Mesendoderm (in vitro differentiated cells): ENCODE results near the gene DECR2.
A peak's percentile ranks its signal among the peaks of the same experiment; 100 is the strongest.

Experiments
- DNase-seq: peaks from one replicate; pipeline ENCODE4 v3.0.0; 2013
- H2AK5ac ChIP-seq: 2 replicates; pipeline ENCODE4 v1.6.1; 2013; ENCODE audit warnings: low read length, inconsistent platforms
- H2BK120ac ChIP-seq: 2 replicates; pipeline ENCODE4 v1.6.1; 2013; ENCODE audit warnings: low read depth, mild to moderate bottlenecking, low read length, moderate library complexity, mixed read lengths
- H2BK15ac ChIP-seq: replicated peaks from 2 replicates; pipeline ENCODE4 v1.6.1; 2013; ENCODE audit warnings: low read depth, mild to moderate bottlenecking, moderate library complexity
- H2BK5ac ChIP-seq: 2 replicates; pipeline ENCODE4 v1.6.1; 2013; ENCODE audit warnings: low read length, inconsistent platforms
- H3K18ac ChIP-seq: 2 replicates; pipeline ENCODE4 v1.6.1; 2013; ENCODE audit warnings: mild to moderate bottlenecking, low read length, mixed read lengths
- H3K23ac ChIP-seq: one replicate; pipeline ENCODE4 v1.6.1; 2013; ENCODE audit warnings: low read length
- H3K27ac ChIP-seq: 2 replicates; pipeline ENCODE4 v1.5.1; 2013; ENCODE audit warnings: low read depth, mild to moderate bottlenecking, inconsistent platforms, low read length, moderate library complexity
- H3K27me3 ChIP-seq: 2 replicates; pipeline ENCODE4 v1.6.1; 2013; ENCODE audit warnings: low read length, control low read depth, mild to moderate bottlenecking, inconsistent platforms; ENCODE audit not compliant: insufficient read depth, poor library complexity
- H3K36me3 ChIP-seq: 2 replicates; pipeline ENCODE4 v1.6.1; 2013; ENCODE audit warnings: low read length, inconsistent platforms; ENCODE audit not compliant: control insufficient read depth, insufficient read depth
- H3K4ac ChIP-seq: one replicate; pipeline ENCODE4 v1.6.1; 2013; ENCODE audit warnings: low read depth, mild to moderate bottlenecking, low read length, moderate library complexity
- H3K4me1 ChIP-seq: 2 replicates; pipeline ENCODE4 v1.6.1; 2013; ENCODE audit warnings: low read depth, low read length, inconsistent platforms; ENCODE audit not compliant: control insufficient read depth
- H3K4me2 ChIP-seq: 2 replicates; pipeline ENCODE4 v1.6.1; 2013; ENCODE audit warnings: low read length
- H3K4me3 ChIP-seq: 2 replicates; pipeline ENCODE4 v1.5.1; 2013; ENCODE audit warnings: mild to moderate bottlenecking, low read length
- H3K56ac ChIP-seq: one replicate; pipeline ENCODE4 v1.6.1; 2013; ENCODE audit warnings: low read length
- H3K79me1 ChIP-seq: 2 replicates; pipeline ENCODE4 v1.6.1; 2013; ENCODE audit warnings: low read length, inconsistent platforms
- H3K79me2 ChIP-seq: 2 replicates; pipeline ENCODE4 v1.6.1; 2013; ENCODE audit warnings: mild to moderate bottlenecking, low read length; ENCODE audit not compliant: control insufficient read depth, insufficient read depth
- H3K9ac ChIP-seq: 2 replicates; pipeline ENCODE4 v1.6.1; 2013; ENCODE audit warnings: low read length, inconsistent platforms
- H4K5ac ChIP-seq: one replicate; pipeline ENCODE4 v1.6.1; 2013; ENCODE audit warnings: low read length
- H4K8ac ChIP-seq: one replicate; pipeline ENCODE4 v1.6.1; 2013; ENCODE audit warnings: low read depth, mild to moderate bottlenecking, control low read depth, low read length, moderate library complexity
- WGBS: extraction: QIAGEN DNeasy Blood & Tissue Kit; methylation state at CpG from one replicate; pipeline ENCODE4 v1.1.7; 2013; ENCODE audit warnings: low lambda C conversion rate, missing lambda C conversion rate; ENCODE audit not compliant: insufficient coverage; ENCODE audit errors: extremely low coverage; 5-methylcytosine and 5-hydroxymethylcytosine counted together

The DECR2 gene

DNA sequence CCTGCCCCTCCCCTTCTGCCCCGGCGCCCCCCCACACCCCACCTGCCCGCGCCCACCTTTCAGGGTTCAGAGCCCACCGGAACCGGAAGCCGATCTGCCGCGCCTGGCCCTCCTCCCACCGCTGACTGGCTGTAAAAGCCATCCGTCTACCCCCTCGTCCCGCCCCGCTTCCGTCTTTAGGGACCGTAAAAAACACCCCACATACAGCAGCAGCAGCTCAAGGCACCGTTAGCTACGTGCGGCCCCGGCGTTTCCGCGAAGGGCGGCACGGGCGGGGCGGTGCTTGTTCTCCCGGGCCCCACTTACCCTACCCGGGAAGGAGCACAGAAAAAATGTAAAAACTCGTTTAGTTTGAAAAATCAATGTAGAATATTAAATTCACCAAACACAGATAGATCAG is 31.2 kb upstream of the DECR2 start, which contains the start of gene MRPL28:
Gene MRPL28, minus strand, starts transcription at position 96 of the 400 bp plus-strand sequence. CDS start 320 bp downstream, outside the sequence.
- Histone ChIP-seq H3K4me2 (peak within 1 kb of the TSS; percentile 85), H3K9ac (peak within 1 kb of the TSS; percentile 75), H3K56ac (peak within 1 kb of the TSS; percentile 78), H3K4me1 (no peaks in the 10 kb centered on the region), H3K4ac (no peak within 1 kb of the TSS), H4K5ac (no peak within 1 kb of the TSS), H2BK5ac (no peak within 1 kb of the TSS), H3K23ac (no peak within 1 kb of the TSS), H3K27me3 (no peaks in the 10 kb centered on the region), H3K27ac (peak within 1 kb of the TSS; percentile 6), H3K36me3 (peaks cover 20% of the 10 kb centered on the region), H2BK120ac (no peak within 1 kb of the TSS), H3K79me1 (peaks cover 5% of the 10 kb centered on the region), H2AK5ac (no peak within 1 kb of the TSS), H4K8ac (no peak within 1 kb of the TSS), H3K4me3 (peak within 1 kb of the TSS; percentile 34), H3K18ac (no peak within 1 kb of the TSS), H3K79me2 (peaks cover 2% of the 10 kb centered on the region), H2BK15ac (no peak within 1 kb of the TSS)
- WGBS, result no CpG with 5 or more reads among the region's 30 CpGs
- DNase-seq, result peak; percentile 97

DNA sequence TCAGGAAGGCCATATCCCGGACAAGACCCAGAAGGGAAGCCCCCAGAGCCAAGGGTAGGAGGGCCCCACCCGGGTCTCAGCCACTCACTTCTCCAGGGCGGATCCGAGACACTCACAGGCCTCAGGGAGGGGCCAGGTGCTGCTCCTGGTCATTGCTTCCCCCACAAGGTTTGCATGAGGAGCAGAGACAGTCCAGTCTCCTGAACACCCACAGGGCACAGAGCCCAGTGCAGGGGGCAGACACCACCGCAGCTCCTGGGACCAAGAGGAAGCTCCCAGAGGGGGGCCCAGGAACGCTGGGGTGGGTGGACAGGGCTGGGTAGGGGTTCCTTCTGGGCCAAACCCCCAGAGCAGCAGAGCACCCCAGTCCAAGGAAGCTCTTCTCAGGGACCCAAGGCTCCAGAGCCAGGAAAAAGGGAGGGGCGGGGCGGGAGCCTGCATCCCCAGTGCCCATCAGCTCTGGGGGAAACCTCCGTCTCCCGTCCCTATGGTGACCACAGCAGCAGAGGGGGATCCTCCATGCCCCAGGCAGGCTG is 30.6 kb upstream of the DECR2 start:
- Histone ChIP-seq H3K4me3 (no peak overlapping the region), H2BK5ac (no peak overlapping the region), H3K9ac (peak overlapping the region; percentile 34), H2BK120ac (no peak overlapping the region), H4K5ac (no peak overlapping the region), H3K4me1 (no peaks in the 10 kb centered on the region), H3K27ac (peak overlapping the region; percentile 6), H2AK5ac (no peak overlapping the region), H3K23ac (no peak overlapping the region), H3K27me3 (no peaks in the 10 kb centered on the region), H3K4ac (no peak overlapping the region), H2BK15ac (no peak overlapping the region), H4K8ac (no peak overlapping the region), H3K36me3 (peaks cover 23% of the 10 kb centered on the region), H3K79me2 (peaks cover 2% of the 10 kb centered on the region), H3K18ac (no peak overlapping the region), H3K56ac (peak overlapping the region; percentile 56), H3K4me2 (no peak overlapping the region), H3K79me1 (peaks cover 5% of the 10 kb centered on the region)
- no peak for DNase-seq
- WGBS, result no CpG with 5 or more reads among the region's 10 CpGs

GRCh38 chr16:371515-372301 is 30.0 kb upstream of the DECR2 start:
- H3K4ac ChIP-seq, result no peak overlapping the region
- H3K23ac ChIP-seq, result no peak overlapping the region
- H3K27me3 ChIP-seq, result no peaks in the 10 kb centered on the region
- H2BK5ac ChIP-seq, result no peak overlapping the region
- no peak overlapping the region for H3K18ac ChIP-seq
- DNase-seq, result no peak
- no peak overlapping the region for H2AK5ac ChIP-seq
- H4K5ac ChIP-seq, result no peak overlapping the region
- H3K56ac ChIP-seq, result no peak overlapping the region
- H2BK15ac ChIP-seq, result no peak overlapping the region
- no peak overlapping the region for H3K9ac ChIP-seq
- H3K4me2 ChIP-seq, result no peak overlapping the region
- H3K36me3 ChIP-seq, result peaks cover 27% of the 10 kb centered on the region
- no peak overlapping the region for H3K4me3 ChIP-seq
- H2BK120ac ChIP-seq, result no peak overlapping the region
- no CpG with 5 or more reads among the region's 31 CpGs for WGBS
- peaks cover 2% of the 10 kb centered on the region for H3K79me2 ChIP-seq
- H3K79me1 ChIP-seq, result peaks cover 5% of the 10 kb centered on the region
- no peak overlapping the region for H3K27ac ChIP-seq
- H4K8ac ChIP-seq, result no peak overlapping the region
- H3K4me1 ChIP-seq, result no peaks in the 10 kb centered on the region

- Histone ChIP-seq H4K8ac (no peak overlapping the region), H3K4ac (no peak overlapping the region), H2AK5ac (no peak overlapping the region), H2BK15ac (no peak overlapping the region), H3K27me3 (no peaks in the 10 kb centered on the region), H3K56ac (no peak overlapping the region), H2BK5ac (no peak overlapping the region), H3K79me2 (peaks cover 2% of the 10 kb centered on the region), H3K4me2 (no peak overlapping the region), H4K5ac (no peak overlapping the region), H3K27ac (no peak overlapping the region), H3K18ac (no peak overlapping the region), H3K23ac (no peak overlapping the region), H2BK120ac (no peak overlapping the region), H3K9ac (no peak overlapping the region), H3K79me1 (peaks cover 5% of the 10 kb centered on the region), H3K4me3 (no peak overlapping the region), H3K4me1 (no peaks in the 10 kb centered on the region), H3K36me3 (peaks cover 26% of the 10 kb centered on the region)
- no CpG with 5 or more reads among the region's 19 CpGs for WGBS
- no peak for DNase-seq
Measured at GRCh38 chr16:372302-372983, 29.2 kb upstream of the DECR2 start.

DNA sequence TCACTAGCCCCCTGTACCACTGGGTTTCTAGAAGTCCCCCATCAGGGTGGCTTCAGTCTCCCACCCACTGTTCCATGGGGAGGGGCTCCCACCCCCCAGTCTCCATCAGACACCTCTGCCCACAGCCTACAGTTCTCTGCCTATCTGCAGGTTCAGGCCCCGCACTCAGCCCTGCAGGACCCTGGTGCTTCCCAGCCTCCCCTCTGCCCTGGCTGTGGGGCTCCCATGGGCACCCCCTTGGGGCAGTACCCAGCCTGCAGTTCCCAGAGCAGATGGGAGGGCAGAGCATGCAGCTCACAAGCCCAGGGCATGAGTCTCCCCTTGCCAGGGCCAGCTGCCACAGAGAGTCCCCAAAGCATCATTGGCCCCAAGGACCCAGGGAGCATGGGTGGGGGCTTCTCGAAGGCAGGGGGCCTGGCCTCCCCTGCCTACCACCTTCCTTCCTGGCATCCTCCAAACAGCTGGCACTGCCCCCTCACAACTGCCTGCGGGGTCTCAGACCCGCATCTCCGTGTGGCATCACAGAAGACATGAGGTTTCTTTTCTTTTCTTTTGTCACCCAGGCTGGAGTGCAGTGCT is 28.6 kb upstream of the DECR2 start:
- Histone ChIP-seq H4K5ac (no peak overlapping the region), H4K8ac (no peak overlapping the region), H3K9ac (no peak overlapping the region), H3K79me2 (peaks cover 2% of the 10 kb centered on the region), H3K27ac (no peak overlapping the region), H2BK5ac (no peak overlapping the region), H3K4me1 (no peaks in the 10 kb centered on the region), H2BK15ac (no peak overlapping the region), H3K56ac (no peak overlapping the region), H3K23ac (no peak overlapping the region), H2AK5ac (no peak overlapping the region), H3K4me2 (no peak overlapping the region), H3K36me3 (peaks cover 22% of the 10 kb centered on the region), H3K79me1 (peaks cover 5% of the 10 kb centered on the region), H3K4me3 (no peak overlapping the region), H3K27me3 (no peaks in the 10 kb centered on the region), H3K4ac (no peak overlapping the region), H2BK120ac (no peak overlapping the region), H3K18ac (no peak overlapping the region)
- no peak for DNase-seq
- WGBS, result no CpG with 5 or more reads among the region's 5 CpGs
